ENCODE measurements around the gene MANSC4. TPM values are rescaled to one million over a fixed set of nuclear protein-coding genes. Genes with fewer than 3 reads are reported as not detected.

MANSC4 gene
- total RNA-seq, 1 experiment from 2014 or later, result not detected

DNA sequence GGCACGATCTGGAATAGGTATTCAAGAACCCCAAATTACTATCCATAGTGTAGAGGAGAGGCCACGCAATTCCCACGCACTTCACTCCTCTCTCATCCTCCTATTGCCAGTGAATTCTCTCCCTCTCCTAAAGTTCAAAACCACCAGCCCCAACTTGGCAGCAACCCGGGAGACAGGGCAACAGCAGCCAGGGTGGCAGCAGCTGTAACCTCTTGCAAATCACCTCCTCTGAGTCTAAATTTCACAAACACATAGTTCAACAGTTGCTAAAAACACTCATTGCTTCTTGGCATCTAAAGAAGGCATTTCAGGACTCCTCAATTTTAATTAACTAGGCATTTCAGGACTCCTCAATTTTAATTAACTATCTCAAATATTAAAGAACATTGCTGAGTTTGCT is 37.7 kb upstream of the MANSC4 start:
- Histone ChIP-seq H3K27ac (ENCODE audit: low read length) (no peak overlapping the region), H3K36me3 (ENCODE audit: control insufficient read depth, insufficient read depth, low read length) (no peaks in the 10 kb centered on the region), H3K27me3 (ENCODE audit: control insufficient read depth, insufficient read depth, low read length) (no peaks in the 10 kb centered on the region), H3K4me3 (ENCODE audit: low read depth in 2 of 2, low read length in 2 of 2) (no peak overlapping the region), H3K4me1 (ENCODE audit: control insufficient read depth, insufficient read depth, low read length) (peaks cover 7% of the 10 kb centered on the region; the same call in 1 of the 2 replicates), H3K9me3 (ENCODE audit: control insufficient read depth, insufficient read depth, low read depth, low read length) (no peaks in the 10 kb centered on the region)
- ChIA-PET POLR2A (no interaction called here), CTCF (interaction anchor here (0.6 kb wide), 1 partner anchor 538 kb away, joined by 4 read pairs; no protein-coding TSS in a partner anchor)
- no peak for TF ChIP-seq SIN3A (IDR thresholded peaks at IDR 0.05; ENCODE audit: borderline replicate concordance, insufficient read depth, low read depth, low read length)
- no peak for TF ChIP-seq TCF7L2 (IDR thresholded peaks at IDR 0.05; ENCODE audit: low read depth, low read length)
- TF ChIP-seq, protein P1, sequence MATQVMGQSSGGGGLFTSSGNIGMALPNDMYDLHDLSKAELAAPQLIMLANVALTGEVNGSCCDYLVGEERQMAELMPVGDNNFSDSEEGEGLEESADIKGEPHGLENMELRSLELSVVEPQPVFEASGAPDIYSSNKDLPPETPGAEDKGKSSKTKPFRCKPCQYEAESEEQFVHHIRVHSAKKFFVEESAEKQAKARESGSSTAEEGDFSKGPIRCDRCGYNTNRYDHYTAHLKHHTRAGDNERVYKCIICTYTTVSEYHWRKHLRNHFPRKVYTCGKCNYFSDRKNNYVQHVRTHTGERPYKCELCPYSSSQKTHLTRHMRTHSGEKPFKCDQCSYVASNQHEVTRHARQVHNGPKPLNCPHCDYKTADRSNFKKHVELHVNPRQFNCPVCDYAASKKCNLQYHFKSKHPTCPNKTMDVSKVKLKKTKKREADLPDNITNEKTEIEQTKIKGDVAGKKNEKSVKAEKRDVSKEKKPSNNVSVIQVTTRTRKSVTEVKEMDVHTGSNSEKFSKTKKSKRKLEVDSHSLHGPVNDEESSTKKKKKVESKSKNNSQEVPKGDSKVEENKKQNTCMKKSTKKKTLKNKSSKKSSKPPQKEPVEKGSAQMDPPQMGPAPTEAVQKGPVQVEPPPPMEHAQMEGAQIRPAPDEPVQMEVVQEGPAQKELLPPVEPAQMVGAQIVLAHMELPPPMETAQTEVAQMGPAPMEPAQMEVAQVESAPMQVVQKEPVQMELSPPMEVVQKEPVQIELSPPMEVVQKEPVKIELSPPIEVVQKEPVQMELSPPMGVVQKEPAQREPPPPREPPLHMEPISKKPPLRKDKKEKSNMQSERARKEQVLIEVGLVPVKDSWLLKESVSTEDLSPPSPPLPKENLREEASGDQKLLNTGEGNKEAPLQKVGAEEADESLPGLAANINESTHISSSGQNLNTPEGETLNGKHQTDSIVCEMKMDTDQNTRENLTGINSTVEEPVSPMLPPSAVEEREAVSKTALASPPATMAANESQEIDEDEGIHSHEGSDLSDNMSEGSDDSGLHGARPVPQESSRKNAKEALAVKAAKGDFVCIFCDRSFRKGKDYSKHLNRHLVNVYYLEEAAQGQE (IDR thresholded peaks at IDR 0.05; ENCODE audit: insufficient read depth in 1 of 2, low read depth in 2 of 2, low read length in 1 of 2), result no peak
- TF ChIP-seq, protein P2, sequence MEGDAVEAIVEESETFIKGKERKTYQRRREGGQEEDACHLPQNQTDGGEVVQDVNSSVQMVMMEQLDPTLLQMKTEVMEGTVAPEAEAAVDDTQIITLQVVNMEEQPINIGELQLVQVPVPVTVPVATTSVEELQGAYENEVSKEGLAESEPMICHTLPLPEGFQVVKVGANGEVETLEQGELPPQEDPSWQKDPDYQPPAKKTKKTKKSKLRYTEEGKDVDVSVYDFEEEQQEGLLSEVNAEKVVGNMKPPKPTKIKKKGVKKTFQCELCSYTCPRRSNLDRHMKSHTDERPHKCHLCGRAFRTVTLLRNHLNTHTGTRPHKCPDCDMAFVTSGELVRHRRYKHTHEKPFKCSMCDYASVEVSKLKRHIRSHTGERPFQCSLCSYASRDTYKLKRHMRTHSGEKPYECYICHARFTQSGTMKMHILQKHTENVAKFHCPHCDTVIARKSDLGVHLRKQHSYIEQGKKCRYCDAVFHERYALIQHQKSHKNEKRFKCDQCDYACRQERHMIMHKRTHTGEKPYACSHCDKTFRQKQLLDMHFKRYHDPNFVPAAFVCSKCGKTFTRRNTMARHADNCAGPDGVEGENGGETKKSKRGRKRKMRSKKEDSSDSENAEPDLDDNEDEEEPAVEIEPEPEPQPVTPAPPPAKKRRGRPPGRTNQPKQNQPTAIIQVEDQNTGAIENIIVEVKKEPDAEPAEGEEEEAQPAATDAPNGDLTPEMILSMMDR (IDR thresholded peaks at IDR 0.05), result no peak
- TF ChIP-seq POLR2AphosphoS5 (IDR thresholded peaks at IDR 0.05; ENCODE audit: low read depth, low read length), result no peak
- in situ Hi-C loops (cut with HindIII; ENCODE audit: low pct_unique_long_range_greater_than_20kb, low sequenced_read_pairs) (no loop called here), intact Hi-C loops (cut with micrococcal nuclease; ENCODE audit: unreplicated experiment) (no loop called here)
- BruUV-seq (replicated peaks), result no TSS peak
- no peak for DNase-seq (ENCODE audit: low read depth, low spot score)
- no peak for ATAC-seq

DNA sequence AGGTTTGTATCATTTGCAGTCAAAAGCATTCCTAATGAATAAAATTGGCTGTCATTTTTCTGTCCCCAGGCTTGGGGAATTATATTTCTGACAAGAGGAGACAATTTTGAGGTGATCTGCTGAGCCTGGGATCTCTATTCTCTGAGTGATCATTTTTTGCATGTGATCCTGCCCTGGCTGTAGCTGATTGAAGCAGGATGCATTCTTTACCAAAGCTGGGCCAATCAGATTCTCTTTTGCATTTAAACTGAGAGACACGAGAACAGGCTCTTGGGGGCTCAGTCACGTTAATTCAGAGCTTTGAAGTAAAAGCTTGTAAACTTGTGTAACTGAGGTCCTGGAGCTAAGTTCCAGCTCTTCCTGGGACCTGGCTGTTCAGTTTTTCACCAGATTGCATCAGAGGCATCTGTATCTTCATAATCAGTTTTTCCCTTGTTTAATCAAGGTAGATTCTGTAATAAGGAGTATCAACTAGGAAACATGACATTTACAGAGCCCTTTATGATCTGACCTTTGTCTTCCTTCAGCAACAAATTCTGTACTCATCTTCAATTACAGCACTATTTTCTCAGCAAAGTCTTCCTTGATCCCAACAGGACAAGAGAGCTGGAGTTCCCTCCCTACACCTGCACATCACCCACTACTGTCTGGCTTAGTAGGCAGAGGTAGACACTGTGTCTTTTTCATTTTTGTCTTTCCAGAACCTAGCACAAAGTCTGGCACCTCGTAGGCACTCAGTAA is 35.0 kb upstream of the MANSC4 start:
- Histone ChIP-seq H3K36me3 (ENCODE audit: control insufficient read depth, insufficient read depth, low read length) (no peaks in the 10 kb centered on the region), H3K27me3 (ENCODE audit: control insufficient read depth, insufficient read depth, low read length) (no peaks in the 10 kb centered on the region; the same call in 1 of the 2 replicates), H3K4me1 (ENCODE audit: control insufficient read depth, insufficient read depth, low read length) (no peaks in the 10 kb centered on the region), H3K9me3 (ENCODE audit: control insufficient read depth, insufficient read depth, low read depth, low read length) (no peaks in the 10 kb centered on the region), H3K4me3 (ENCODE audit: low read depth in 2 of 2, low read length in 2 of 2) (no peak overlapping the region), H3K27ac (ENCODE audit: low read length) (peak overlapping the region; percentile 58; the same call in 1 of the 2 replicates)
- in situ Hi-C loops (cut with HindIII; ENCODE audit: low pct_unique_long_range_greater_than_20kb, low sequenced_read_pairs) (no loop called here), intact Hi-C loops (cut with micrococcal nuclease; ENCODE audit: unreplicated experiment) (no loop called here)
- TF ChIP-seq POLR2AphosphoS5 (IDR thresholded peaks at IDR 0.05; ENCODE audit: low read depth, low read length), result no peak
- TF ChIP-seq TCF7L2 (IDR thresholded peaks at IDR 0.05; ENCODE audit: low read depth, low read length), result no peak
- TF ChIP-seq, protein P1 (IDR thresholded peaks at IDR 0.05; ENCODE audit: insufficient read depth in 1 of 2, low read depth in 2 of 2, low read length in 1 of 2), result no peak
- no peak for TF ChIP-seq SIN3A (IDR thresholded peaks at IDR 0.05; ENCODE audit: borderline replicate concordance, insufficient read depth, low read depth, low read length)
- TF ChIP-seq, protein P2 (IDR thresholded peaks at IDR 0.05), result no peak
- no peak for DNase-seq (ENCODE audit: low read depth, low spot score)
- no peak for ATAC-seq
- ChIA-PET POLR2A (interaction anchor here (0.5 kb wide), 1 partner anchor 51 kb away, joined by 4 read pairs; no protein-coding TSS in a partner anchor), CTCF (no interaction called here)
- no TSS peak for BruUV-seq (replicated peaks)
